Activated CD4-positive, alpha-beta T cell treated with anti-CD3 and anti-CD28 coated beads for 36 hours (primary cell): Measurements from ENCODE around the gene CDKN2D. TPM values are rescaled to one million over a fixed set of nuclear protein-coding genes. Genes with fewer than 3 reads are reported as not detected.
"Not testable (repeated sequence)": the region's sequence is repeated elsewhere in the genome, so short reads cannot be mapped to it uniquely, and the experiment has no call there.

Experiments used
- ATAC-seq: fragments of 200-7000 bp; cut with Tn5 transposase; one replicate; pipeline ENCODE4 v1.10.0; 2021; ENCODE audit warnings: mild to moderate bottlenecking, moderate library complexity
- CTCF ChIA-PET: fragments of 350-600 bp; sonication (Branson Sonifier 250); formaldehyde crosslinking; loops from one replicate; lab custom pipeline; 2021; ENCODE audit warnings: antibody characterized with exemption; lab: Charles Lee
- POLR2A ChIA-PET: fragments of 350-600 bp; sonication (Branson Sonifier 250); formaldehyde crosslinking; loops from one replicate; lab custom pipeline; 2021; ENCODE audit warnings: antibody characterized with exemption, inconsistent platforms; lab: Charles Lee
- DNase-seq: peaks from one replicate; pipeline ENCODE4 v3.0.0-alpha.2; 2020
- H3K27ac Mint-ChIP-seq: one replicate; pipeline ENCODE4 v1.8.0; 2021; ENCODE audit warnings: mixed read lengths
- H3K27me3 Mint-ChIP-seq: one replicate; pipeline ENCODE4 v1.8.0; 2021; ENCODE audit warnings: mixed read lengths
- H3K36me3 Mint-ChIP-seq: one replicate; pipeline ENCODE4 v1.8.0; 2021; ENCODE audit warnings: low read depth, mixed read lengths
- H3K4me1 Mint-ChIP-seq: one replicate; pipeline ENCODE4 v1.8.0; 2021; ENCODE audit warnings: mixed read lengths
- H3K4me3 Mint-ChIP-seq: one replicate; pipeline ENCODE4 v1.8.0; 2021; ENCODE audit warnings: mild to moderate bottlenecking, moderate library complexity, mixed read lengths
- H3K9me3 Mint-ChIP-seq: one replicate; pipeline ENCODE4 v1.8.0; 2021; ENCODE audit warnings: low read depth, mixed read lengths
- intact Hi-C, 2 experiments: fragments of 100-400 bp; cut with DNase I in 1 of 2; cut with micrococcal nuclease in 1 of 2; formaldehyde crosslinking; loops; one replicate each; pipeline versions ENCODE4 v1.14.2 to v1.15.1; 2022 to 2024; cut with DNase I, micrococcal nuclease
- total RNA-seq, 2 experiments: library from RNA; stranded (reverse); gene quantifications; one replicate each; pipeline ENCODE4 v1.2.3, GENCODE V29; 2021

CDKN2D gene
- total RNA-seq, 2 experiments from 2014 or later: 39.2 to 50.3 TPM

- Mint-ChIP-seq H3K36me3 (no peaks in the 10 kb centered on the region), H3K4me1 (peaks cover 17% of the 10 kb centered on the region), H3K27me3 (no peaks in the 10 kb centered on the region), H3K4me3 (no peak overlapping the region), H3K27ac (no peak overlapping the region), H3K9me3 (no peaks in the 10 kb centered on the region)
- no peak for ATAC-seq
- ChIA-PET POLR2A (interaction anchor here (0.6 to 1.7 kb wide), 6 partner anchors 22 to 114 kb away, joined by 3 to 7 read pairs (median 4); no protein-coding TSS in a partner anchor), CTCF (interaction anchor here (0.6 to 9.1 kb wide), 27 partner anchors 8 to 1639 kb away, joined by 3 to 239 read pairs (median 6); partner anchors contain the start of genes CDKN2D, DNM2 and QTRT1)
- no peak for DNase-seq
- intact Hi-C loops: no loop called here
Measured at GRCh38 chr19:10582091-10582490, 13.3 kb upstream of the CDKN2D start.

DNA sequence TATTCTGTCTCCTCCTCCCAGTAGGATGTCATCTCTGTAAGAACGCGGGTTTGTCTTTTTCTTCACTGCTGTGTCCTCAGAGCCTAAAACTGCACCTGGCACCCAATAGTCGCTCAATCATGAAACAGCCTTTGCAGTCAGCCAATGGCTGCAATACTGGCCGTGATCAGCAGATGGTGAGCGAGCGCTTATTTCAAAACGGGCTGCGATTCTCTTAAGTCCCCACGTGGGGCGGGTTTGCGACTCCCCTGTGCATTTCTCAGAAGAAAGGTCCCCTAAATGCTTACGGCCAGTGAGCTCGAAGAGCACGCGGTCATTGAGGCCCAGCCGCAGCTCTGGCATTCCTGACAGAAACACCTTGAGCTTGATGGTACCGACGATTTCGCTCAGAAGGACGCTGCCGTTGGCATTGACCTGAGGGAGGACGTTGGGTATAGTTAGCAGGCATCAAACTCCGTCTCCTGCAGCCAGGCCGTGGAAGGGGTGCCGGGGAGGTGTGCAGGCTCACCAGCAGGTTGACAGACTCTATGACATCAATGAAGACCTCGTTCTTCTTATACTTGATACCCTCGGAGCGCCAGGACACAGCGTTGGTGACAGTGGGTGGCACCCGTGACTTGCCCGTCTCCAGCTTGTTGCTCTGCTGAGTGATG is 12.3 kb upstream of the CDKN2D start:
- no peak overlapping the region for H3K27ac Mint-ChIP-seq
- ChIA-PET POLR2A (interaction anchor here (0.6 to 1.7 kb wide), 12 partner anchors 9 to 130 kb away, joined by 3 to 7 read pairs (median 5); partner anchors contain the start of gene QTRT1), CTCF (interaction anchor here (0.6 to 9.1 kb wide), 52 partner anchors 9 to 1638 kb away, joined by 3 to 239 read pairs (median 4); partner anchors contain the start of genes CDC37, CDKN2D, DNM2 and QTRT1)
- ATAC-seq (peak; percentile 98), DNase-seq (peak; percentile 95)
- peaks cover 17% of the 10 kb centered on the region for H3K4me1 Mint-ChIP-seq
- H3K4me3 Mint-ChIP-seq: no peak overlapping the region
- H3K9me3 Mint-ChIP-seq: no peaks in the 10 kb centered on the region
- H3K36me3 Mint-ChIP-seq: no peaks in the 10 kb centered on the region
- no peaks in the 10 kb centered on the region for H3K27me3 Mint-ChIP-seq
- intact Hi-C loops: loop anchor here (1.0 to 2.0 kb wide), 5 partner anchors 21 to 118 kb away; no protein-coding TSS in a partner anchor

DNA sequence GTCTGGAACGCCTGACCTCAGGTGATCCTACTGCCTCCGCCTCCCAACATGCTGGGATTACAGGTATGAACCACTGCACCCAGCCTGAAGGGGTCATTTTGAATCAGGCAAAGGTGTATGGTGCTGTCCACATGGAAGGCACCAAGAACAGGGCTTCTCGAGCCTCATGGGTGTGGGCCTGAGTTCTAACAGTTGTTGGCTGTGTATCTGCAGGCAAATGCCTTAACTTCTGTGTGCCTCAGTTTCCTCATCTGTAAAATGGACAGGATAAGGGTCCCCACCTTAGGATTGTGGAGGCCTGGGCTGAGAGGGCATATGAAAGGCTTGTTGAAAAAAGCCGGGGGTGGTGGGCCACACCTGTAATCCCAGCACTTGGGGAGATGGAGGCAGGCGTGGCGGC is 9.2 kb upstream of the CDKN2D start:
- Mint-ChIP-seq H3K4me1 (peaks cover 6% of the 10 kb centered on the region), H3K9me3 (no peaks in the 10 kb centered on the region), H3K36me3 (no peaks in the 10 kb centered on the region), H3K27me3 (no peaks in the 10 kb centered on the region), H3K4me3 (no peak overlapping the region), H3K27ac (no peak overlapping the region)
- ATAC-seq (no peak), DNase-seq (no peak)
- POLR2A ChIA-PET: no interaction called here
- intact Hi-C loops: no loop called here
- CTCF ChIA-PET: interaction anchor here (0.7 to 9.1 kb wide), 3 partner anchors 61 to 122 kb away, joined by 3 to 239 read pairs (median 164); partner anchors contain the start of gene QTRT1

- H3K9me3 Mint-ChIP-seq: no peaks in the 10 kb centered on the region
- H3K36me3 Mint-ChIP-seq: no peaks in the 10 kb centered on the region
- H3K27ac Mint-ChIP-seq: no peak overlapping the region
- ChIA-PET POLR2A (no interaction called here), CTCF (interaction anchor here (0.6 to 1.9 kb wide), 2 partner anchors 67 to 125 kb away, joined by 3 to 9 read pairs; no protein-coding TSS in a partner anchor)
- no peak for DNase-seq
- H3K27me3 Mint-ChIP-seq: no peaks in the 10 kb centered on the region
- intact Hi-C loops: no loop called here
- no peak overlapping the region for H3K4me3 Mint-ChIP-seq
- no peak for ATAC-seq
- peaks cover 6% of the 10 kb centered on the region for H3K4me1 Mint-ChIP-seq
Measured at GRCh38 chr19:10575011-10575716, 6.4 kb upstream of the CDKN2D start.

GRCh38 chr19:10574462-10574861 is 5.7 kb upstream of the CDKN2D start:
- intact Hi-C loops: no loop called here
- Mint-ChIP-seq H3K4me1 (peaks cover 7% of the 10 kb centered on the region), H3K27me3 (no peaks in the 10 kb centered on the region), H3K9me3 (no peaks in the 10 kb centered on the region), H3K36me3 (no peaks in the 10 kb centered on the region), H3K4me3 (no peak overlapping the region), H3K27ac (no peak overlapping the region)
- POLR2A ChIA-PET: no interaction called here
- CTCF ChIA-PET: interaction anchor here (0.9 kb wide), 1 partner anchor 68 kb away, joined by 3 read pairs; no protein-coding TSS in a partner anchor
- ATAC-seq (no peak), DNase-seq (no peak)

DNA sequence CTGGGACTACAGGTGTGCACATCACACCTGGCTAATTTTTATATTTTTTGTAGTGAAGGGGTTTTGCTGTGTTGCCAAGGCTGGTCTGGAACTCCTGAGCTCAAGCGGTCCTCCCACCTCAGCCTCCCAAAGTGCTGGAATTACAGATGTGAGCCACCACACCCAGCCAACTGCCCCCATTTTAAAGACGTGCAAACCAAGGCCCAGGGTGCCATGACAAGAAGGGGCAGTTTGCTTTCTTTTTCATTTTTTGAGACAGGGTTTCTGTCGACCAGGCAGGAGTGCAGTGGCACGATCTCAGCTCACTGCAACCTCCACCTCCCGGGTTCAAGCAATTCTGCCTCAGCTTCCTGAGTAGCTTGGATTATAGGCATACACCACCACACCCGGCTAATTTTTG is 5.0 kb upstream of the CDKN2D start:
- H3K27ac Mint-ChIP-seq, POLR2A ChIA-PET, H3K36me3 Mint-ChIP-seq, H3K27me3 Mint-ChIP-seq, H3K9me3 Mint-ChIP-seq, H3K4me3 Mint-ChIP-seq, DNase-seq, ATAC-seq, intact Hi-C loops: not testable (repeated sequence)
- H3K4me1 Mint-ChIP-seq: peaks cover 12% of the 10 kb centered on the region
- CTCF ChIA-PET: interaction anchor here (0.6 to 3.3 kb wide), 4 partner anchors 67 to 274 kb away, joined by 3 to 20 read pairs (median 3); partner anchors contain the start of gene QTRT1

DNA sequence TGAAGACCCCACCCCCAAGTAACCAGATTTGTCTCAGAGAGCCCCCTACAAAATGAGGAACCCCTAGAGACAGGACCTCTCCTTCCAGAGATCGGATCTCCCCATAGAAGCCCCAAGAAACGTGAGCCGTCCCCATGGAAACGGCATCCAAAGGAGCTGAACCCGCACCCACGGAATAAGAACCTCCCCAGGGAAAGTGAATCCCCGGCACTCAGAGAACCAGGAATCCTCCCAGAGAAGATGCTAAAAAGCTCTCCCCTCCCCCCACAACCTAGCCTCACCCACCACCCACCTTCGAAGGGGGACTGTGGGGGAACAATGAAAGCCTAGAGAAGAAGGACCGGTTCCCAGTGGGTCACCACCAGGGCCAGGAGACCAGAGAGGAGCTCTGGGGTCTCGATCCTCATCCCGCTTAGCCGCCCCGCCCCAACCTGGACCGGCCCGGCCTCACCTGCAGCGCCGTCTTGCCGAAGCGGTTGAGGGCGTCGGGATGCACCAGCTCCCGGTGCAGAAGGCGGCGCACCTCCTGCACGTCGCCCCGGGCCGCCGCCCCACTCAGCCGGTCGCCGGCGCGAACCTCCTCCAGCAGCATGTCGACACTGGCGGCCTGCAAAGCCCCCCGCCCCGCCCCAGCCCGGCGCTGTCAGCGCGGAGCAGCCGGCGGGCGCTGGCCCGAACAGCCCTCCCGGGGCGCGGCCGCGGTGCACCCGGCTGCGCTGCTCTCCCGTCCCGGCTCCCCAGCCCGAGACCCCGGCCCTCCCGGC is 535 bp downstream of the CDKN2D start:
- Mint-ChIP-seq H3K4me1 (peaks cover 37% of the 10 kb centered on the region), H3K36me3 (peaks cover 25% of the 10 kb centered on the region), H3K4me3 (peak overlapping the region; percentile 98), H3K27ac (peak overlapping the region; percentile 94), H3K9me3 (no peaks in the 10 kb centered on the region), H3K27me3 (no peaks in the 10 kb centered on the region)
- intact Hi-C loops: loop anchor here (1.0 to 5.0 kb wide), 11 partner anchors 65 to 524 kb away; partner anchors contain the start of genes RAVER1 (in 2 of the 2), SMARCA4 (in 2 of the 2), DNMT1 (in 1 of the 2) and ILF3 (in 1 of the 2)
- POLR2A ChIA-PET: interaction anchor here (0.7 kb wide), 1 partner anchor 84 kb away, joined by 3 read pairs; no protein-coding TSS in a partner anchor
- CTCF ChIA-PET: interaction anchor here (0.5 to 1.3 kb wide), 10 partner anchors 13 to 268 kb away, joined by 3 to 6 read pairs (median 4); partner anchors contain the start of genes S1PR5 and TMED1
- peak; percentile 87 for DNase-seq
- ATAC-seq: peak; percentile 21

- Mint-ChIP-seq H3K4me3 (peak overlapping the region; percentile 98), H3K27ac (peak overlapping the region; percentile 94), H3K36me3 (peaks cover 26% of the 10 kb centered on the region), H3K4me1 (peaks cover 37% of the 10 kb centered on the region), H3K27me3 (no peaks in the 10 kb centered on the region), H3K9me3 (no peaks in the 10 kb centered on the region)
- no peak for ATAC-seq
- ChIA-PET CTCF (interaction anchor here (0.5 to 1.3 kb wide), 13 partner anchors 12 to 268 kb away, joined by 3 to 6 read pairs (median 3); partner anchors contain the start of genes S1PR5 and TMED1), POLR2A (interaction anchor here (0.6 kb wide), 2 partner anchors 144 to 261 kb away, joined by 4 read pairs; no protein-coding TSS in a partner anchor)
- intact Hi-C loops: loop anchor here (1.0 to 5.0 kb wide), 16 partner anchors 25 to 525 kb away; partner anchors contain the start of genes RAVER1 (in 2 of the 2), SMARCA4 (in 2 of the 2), ATG4D (in 1 of the 2) and CDC37 (in 1 of the 2)
- no peak for DNase-seq
Measured at GRCh38 chr19:10567656-10568055, 1.1 kb downstream of the CDKN2D start.

DNA sequence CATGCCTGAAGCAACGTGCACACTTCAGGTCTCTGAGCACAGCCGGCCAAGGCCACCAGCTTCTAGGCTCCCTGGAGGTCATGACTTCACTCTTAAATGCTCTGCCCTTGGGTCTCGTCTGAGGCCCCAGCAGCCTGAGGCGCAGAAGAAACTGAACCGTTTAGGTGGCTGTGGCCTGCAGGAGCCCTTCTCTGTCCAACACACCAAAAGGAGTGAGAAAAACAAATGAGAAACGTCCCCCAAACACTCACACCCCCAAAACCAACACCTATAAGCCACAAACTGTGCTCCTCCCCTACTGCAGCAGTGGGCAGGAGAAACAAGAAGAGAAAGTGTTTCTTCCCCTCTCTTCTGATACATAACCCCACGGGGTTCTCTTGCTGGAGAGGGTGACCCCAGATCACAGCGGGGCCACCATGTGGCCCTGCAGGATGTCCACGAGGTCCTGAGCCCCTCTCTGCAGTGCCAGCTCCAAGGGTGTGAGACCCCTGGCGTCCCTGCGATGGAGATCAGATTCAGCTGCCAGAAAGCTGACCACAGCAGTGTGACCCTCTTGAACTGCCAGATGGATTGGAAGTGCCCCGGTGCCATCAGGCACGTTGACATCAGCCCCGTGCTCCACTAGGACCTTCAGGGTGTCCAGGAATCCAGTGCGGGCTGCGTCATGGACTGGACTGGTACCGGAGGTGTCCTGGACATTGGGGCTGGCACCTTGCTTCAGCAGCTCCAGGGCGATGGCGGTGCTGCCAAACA is 1.9 kb downstream of the CDKN2D start:
- Mint-ChIP-seq H3K4me3 (peak overlapping the region; percentile 98), H3K9me3 (no peaks in the 10 kb centered on the region), H3K27me3 (no peaks in the 10 kb centered on the region), H3K27ac (peak overlapping the region; percentile 94), H3K36me3 (peaks cover 29% of the 10 kb centered on the region), H3K4me1 (peaks cover 34% of the 10 kb centered on the region)
- CTCF ChIA-PET: interaction anchor here (0.7 to 2.2 kb wide), 15 partner anchors 11 to 306 kb away, joined by 3 to 10 read pairs (median 3); partner anchors contain the start of genes S1PR5 and TMED1
- intact Hi-C loops: loop anchor here (1.0 to 5.0 kb wide), 17 partner anchors 24 to 525 kb away; partner anchors contain the start of genes ATG4D (in 2 of the 2), CDC37 (in 1 of the 2), ICAM5 (in 1 of the 2) and MRPL4 (in 1 of the 2)
- DNase-seq (peak; percentile 83), ATAC-seq (peak; percentile 17)
- POLR2A ChIA-PET: interaction anchor here (0.6 kb wide), 3 partner anchors 86 to 262 kb away, joined by 3 to 4 read pairs (median 4); no protein-coding TSS in a partner anchor
